ENCODE results near the gene ALPG. TPM values are rescaled to one million over a fixed set of nuclear protein-coding genes. Genes with fewer than 3 reads are reported as not detected.
A peak's percentile ranks its signal among the peaks of the same experiment; 100 is the strongest.
"Not testable (repeated sequence)": the region's sequence is repeated elsewhere in the genome, so short reads cannot be mapped to it uniquely, and the experiment has no call there.

The ALPG gene
- total and polyA plus RNA-seq, 5 experiments from 2014 or later, result not detected

DNA sequence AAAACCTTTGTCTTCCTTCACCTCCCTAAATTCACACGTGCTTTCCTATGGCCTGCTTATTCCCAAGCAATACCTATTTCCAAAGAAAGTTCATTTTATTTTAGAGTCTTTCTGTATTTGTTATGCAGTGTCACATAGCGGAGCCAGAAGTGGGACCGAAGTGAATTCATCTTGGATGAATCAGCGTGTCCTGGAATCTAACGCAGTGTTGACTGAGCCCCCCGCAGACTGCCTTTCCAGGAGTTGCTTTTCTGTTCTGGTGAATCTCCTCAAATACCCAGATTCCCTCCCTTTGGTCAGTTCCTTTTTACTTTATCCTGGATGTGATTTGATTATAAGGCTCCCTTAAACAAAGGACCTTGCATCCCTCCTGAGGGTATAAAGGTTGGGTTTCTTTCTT lies 17.3 kb upstream of the ALPG start:
- Mint-ChIP-seq H3K4me3 (no peak overlapping the region), H3K27me3 (peaks cover 19 to 53% (median 37%) of the 10 kb centered on the region in 5 donors), H3K36me3 (peaks cover 0 to 5% (median 0%) of the 10 kb centered on the region in 3 donors), H3K9me3 (no peaks in the 10 kb centered on the region), H3K27ac (no peak overlapping the region), H3K4me1 (peaks cover 0 to 18% (median 10%) of the 10 kb centered on the region in 4 donors)
- no peak for ATAC-seq
- POLR2A ChIA-PET, result no interaction called here
- no peak for DNase-seq

DNA sequence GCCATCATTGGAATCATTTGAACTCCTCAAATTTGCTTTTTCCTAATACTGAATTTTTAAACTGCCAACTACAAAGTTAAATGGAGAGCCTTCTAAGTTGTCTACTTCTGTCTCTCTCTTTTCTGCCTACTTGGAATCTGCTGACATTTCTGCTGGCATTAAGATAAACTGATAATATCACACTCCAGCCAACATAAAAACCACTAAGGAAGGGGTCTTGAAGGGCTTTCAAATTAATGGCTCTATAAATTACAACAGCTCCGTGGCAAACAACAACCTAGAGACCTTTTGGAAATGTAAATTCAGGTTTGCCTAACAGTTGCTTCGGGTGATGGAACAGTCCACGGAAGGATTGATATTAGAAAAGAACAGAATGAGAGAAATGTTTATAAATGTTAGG lies 16.0 kb upstream of the ALPG start:
- POLR2A ChIA-PET, result no interaction called here
- Mint-ChIP-seq H3K27ac (peak overlapping the region in 2 of 10 donors; percentile 1 to 63), H3K27me3 (peaks cover 17 to 40% (median 33%) of the 10 kb centered on the region in 5 donors), H3K9me3 (no peaks in the 10 kb centered on the region), H3K4me1 (peaks cover 0 to 11% (median 9%) of the 10 kb centered on the region in 4 donors), H3K4me3 (no peak overlapping the region), H3K36me3 (peaks cover 0 to 5% (median 0%) of the 10 kb centered on the region in 3 donors)
- no peak for DNase-seq
- ATAC-seq, result no peak

DNA sequence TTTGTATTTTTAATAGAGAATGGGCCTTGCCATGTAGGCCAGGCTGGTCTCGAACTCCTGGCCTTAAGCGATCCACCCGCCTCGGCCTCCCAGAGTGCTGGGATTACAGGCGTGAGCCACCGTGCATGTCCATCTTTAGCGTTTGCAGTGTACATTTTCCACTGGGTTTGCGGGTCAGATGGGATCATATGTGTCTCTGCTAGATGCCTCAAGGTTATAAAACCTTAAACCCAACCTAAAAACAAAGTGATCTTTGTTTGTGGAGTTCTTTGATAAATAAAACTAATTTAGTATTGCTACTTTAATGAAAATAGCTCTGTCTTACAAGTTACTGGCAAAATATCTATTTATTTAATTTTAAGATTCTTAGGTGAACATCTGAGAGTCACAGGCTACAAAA lies 13.1 kb upstream of the ALPG start:
- H3K27me3 Mint-ChIP-seq, result peaks cover 10 to 33% (median 25%) of the 10 kb centered on the region in 5 donors
- no peak overlapping the region for H3K27ac Mint-ChIP-seq
- POLR2A ChIA-PET, result no interaction called here
- no peak for ATAC-seq
- no peak for DNase-seq
- no peaks in the 10 kb centered on the region for H3K9me3 Mint-ChIP-seq
- H3K36me3 Mint-ChIP-seq, result peaks cover 0 to 5% (median 0%) of the 10 kb centered on the region in 3 donors
- H3K4me3 Mint-ChIP-seq, result no peak overlapping the region
- H3K4me1 Mint-ChIP-seq, result no peaks in the 10 kb centered on the region

GRCh38 chr2:232394431-232394830 lies 12.2 kb upstream of the ALPG start:
- H3K36me3 Mint-ChIP-seq, POLR2A ChIA-PET, H3K27ac Mint-ChIP-seq, H3K4me3 Mint-ChIP-seq, ATAC-seq, H3K4me1 Mint-ChIP-seq, DNase-seq, H3K9me3 Mint-ChIP-seq: not testable (repeated sequence)
- H3K27me3 Mint-ChIP-seq, result peaks cover 7 to 30% (median 21%) of the 10 kb centered on the region in 5 donors

DNA sequence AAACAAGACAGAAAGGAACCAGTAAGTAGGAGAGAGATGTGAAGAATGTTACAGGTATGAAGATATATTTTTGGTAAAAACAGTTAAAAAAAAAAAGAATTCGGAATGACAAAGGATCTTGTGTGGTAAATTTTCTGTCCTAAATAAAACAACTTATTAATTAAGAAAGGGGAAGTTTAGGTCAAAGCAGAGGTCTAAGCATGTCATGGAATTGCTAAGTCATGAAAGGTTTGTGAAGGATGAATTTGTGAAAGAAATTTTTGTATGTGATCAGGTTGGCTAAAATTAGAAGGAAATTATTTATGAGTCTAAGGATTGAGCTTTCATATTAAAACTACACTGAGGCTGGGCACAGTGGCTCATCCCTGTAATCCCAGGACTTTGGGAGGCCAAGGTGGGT lies 11.1 kb upstream of the ALPG start:
- POLR2A ChIA-PET, result no interaction called here
- DNase-seq, result no peak
- Mint-ChIP-seq H3K36me3 (no peaks in the 10 kb centered on the region), H3K9me3 (no peaks in the 10 kb centered on the region), H3K27ac (peak overlapping the region in 1 of 10 donors; percentile 44), H3K27me3 (peaks cover 3 to 25% (median 15%) of the 10 kb centered on the region in 5 donors), H3K4me3 (no peak overlapping the region), H3K4me1 (no peaks in the 10 kb centered on the region)
- ATAC-seq, result no peak

- ATAC-seq, result no peak
- Mint-ChIP-seq H3K4me3 (no peak overlapping the region), H3K27ac (no peak overlapping the region), H3K27me3 (peaks cover 3 to 21% (median 12%) of the 10 kb centered on the region in 5 donors), H3K9me3 (no peaks in the 10 kb centered on the region), H3K36me3 (no peaks in the 10 kb centered on the region), H3K4me1 (no peaks in the 10 kb centered on the region)
- no peak for DNase-seq
- POLR2A ChIA-PET, result interaction anchor here (0.7 kb wide), 1 partner anchor 197 kb away, joined by 4 read pairs; no protein-coding TSS in a partner anchor
These were observed 10.0 kb upstream of the ALPG start for GRCh38 chr2:232396683-232397082.

- H3K36me3 Mint-ChIP-seq, result no peaks in the 10 kb centered on the region
- no peaks in the 10 kb centered on the region for H3K9me3 Mint-ChIP-seq
- H3K4me3 Mint-ChIP-seq, result no peak overlapping the region
- peak overlapping the region in 1 of 10 donors; percentile 92 for H3K27ac Mint-ChIP-seq
- DNase-seq (no peak), ATAC-seq (no peak)
- POLR2A ChIA-PET, result no interaction called here
- peaks cover 0 to 18% (median 12%) of the 10 kb centered on the region in 5 donors for H3K27me3 Mint-ChIP-seq
- H3K4me1 Mint-ChIP-seq, result no peaks in the 10 kb centered on the region
These were observed 8.2 kb upstream of the ALPG start for GRCh38 chr2:232398293-232399034.

DNA sequence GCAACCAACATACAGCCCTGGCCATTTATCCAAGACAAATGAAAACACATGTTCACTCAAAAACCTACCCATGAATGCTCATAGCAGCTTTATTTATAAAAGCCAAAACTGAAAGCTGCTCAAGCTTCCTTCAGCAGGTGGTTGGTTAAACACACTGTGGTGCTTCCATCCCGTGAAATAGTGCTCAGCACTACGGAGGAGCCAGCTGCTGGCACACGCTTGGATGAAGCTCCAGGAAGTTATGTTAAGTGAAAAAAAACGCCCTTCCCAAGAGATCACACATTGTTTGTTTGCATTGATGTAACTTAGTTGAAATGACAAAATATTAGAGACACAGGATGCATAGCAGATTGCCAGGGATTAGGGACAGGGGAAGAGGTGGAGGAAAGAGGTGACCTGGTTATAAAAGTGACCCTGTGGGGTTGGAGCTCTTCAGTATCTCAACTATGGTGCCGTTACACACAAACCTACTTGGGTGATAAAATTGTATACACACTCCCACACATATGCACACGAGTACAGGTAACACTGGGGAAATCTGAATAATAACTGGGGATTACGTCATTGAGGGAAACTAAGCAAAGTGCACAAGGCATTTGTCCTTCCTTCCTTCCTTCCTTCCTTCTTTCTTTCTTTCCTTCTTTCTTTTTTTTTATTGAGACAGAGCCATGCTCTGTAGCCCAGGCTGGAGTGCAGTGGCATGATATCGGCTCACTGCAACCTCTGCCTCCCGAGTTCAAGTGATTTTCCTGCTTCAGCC lies 6.2 kb upstream of the ALPG start:
- DNase-seq, result no peak
- ATAC-seq, result no peak
- Mint-ChIP-seq H3K27ac (no peak overlapping the region), H3K9me3 (no peaks in the 10 kb centered on the region), H3K36me3 (no peaks in the 10 kb centered on the region), H3K4me1 (peaks cover 0 to 2% (median 0%) of the 10 kb centered on the region in 4 donors), H3K4me3 (no peak overlapping the region), H3K27me3 (peaks cover 0 to 20% (median 7%) of the 10 kb centered on the region in 5 donors)
- POLR2A ChIA-PET, result no interaction called here

GRCh38 chr2:232402518-232402917 lies 4.1 kb upstream of the ALPG start:
- ATAC-seq, result no peak
- POLR2A ChIA-PET, result no interaction called here
- no peak overlapping the region for H3K4me3 Mint-ChIP-seq
- peaks cover 0 to 13% (median 4%) of the 10 kb centered on the region in 5 donors for H3K27me3 Mint-ChIP-seq
- H3K9me3 Mint-ChIP-seq, result no peaks in the 10 kb centered on the region
- DNase-seq, result no peak
- peak overlapping the region in 1 of 10 donors; percentile 63 for H3K27ac Mint-ChIP-seq
- no peaks in the 10 kb centered on the region for H3K36me3 Mint-ChIP-seq
- peaks cover 0 to 2% (median 0%) of the 10 kb centered on the region in 4 donors for H3K4me1 Mint-ChIP-seq

GRCh38 chr2:232405943-232406510 lies 617 bp upstream of the ALPG start:
- Mint-ChIP-seq H3K27me3 (peaks cover 0 to 13% (median 6%) of the 10 kb centered on the region in 5 donors), H3K36me3 (no peaks in the 10 kb centered on the region), H3K27ac (no peak overlapping the region), H3K4me3 (no peak overlapping the region), H3K9me3 (no peaks in the 10 kb centered on the region), H3K4me1 (peaks cover 0 to 2% (median 0%) of the 10 kb centered on the region in 4 donors)
- ATAC-seq, result no peak
- POLR2A ChIA-PET, result no interaction called here
- no peak for DNase-seq

DNA sequence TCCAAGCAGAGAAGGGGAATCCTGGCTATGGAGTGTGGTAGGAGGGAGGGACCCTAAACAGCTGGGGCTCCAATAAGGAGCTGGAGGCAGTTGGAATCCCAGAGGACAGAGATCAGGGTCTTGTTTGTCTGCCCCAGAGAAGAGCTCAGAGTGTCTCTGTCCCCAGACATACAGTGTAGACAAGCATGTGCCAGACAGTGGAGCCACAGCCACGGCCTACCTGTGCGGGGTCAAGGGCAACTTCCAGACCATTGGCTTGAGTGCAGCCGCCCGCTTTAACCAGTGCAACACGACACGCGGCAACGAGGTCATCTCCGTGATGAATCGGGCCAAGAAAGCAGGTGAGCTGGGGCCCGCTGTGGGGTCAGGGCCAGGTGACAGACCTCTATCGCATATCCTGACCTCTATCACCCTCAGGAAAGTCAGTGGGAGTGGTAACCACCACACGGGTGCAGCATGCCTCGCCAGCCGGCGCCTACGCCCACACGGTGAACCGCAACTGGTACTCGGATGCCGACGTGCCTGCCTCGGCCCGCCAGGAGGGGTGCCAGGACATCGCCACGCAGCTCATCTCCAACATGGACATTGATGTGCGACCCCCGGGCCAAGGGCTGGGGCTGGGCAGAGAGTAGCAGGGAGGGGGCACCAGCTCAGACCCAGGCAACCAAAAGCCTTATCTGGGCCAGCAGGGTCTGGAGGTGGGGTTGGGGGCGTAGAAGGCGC lies 945 bp downstream of the ALPG start:
- H3K4me3 Mint-ChIP-seq, ATAC-seq, H3K4me1 Mint-ChIP-seq, H3K9me3 Mint-ChIP-seq, H3K27ac Mint-ChIP-seq, H3K36me3 Mint-ChIP-seq, DNase-seq, POLR2A ChIA-PET: not testable (repeated sequence)
- H3K27me3 Mint-ChIP-seq, result peaks cover 0 to 17% (median 6%) of the 10 kb centered on the region in 5 donors

DNA sequence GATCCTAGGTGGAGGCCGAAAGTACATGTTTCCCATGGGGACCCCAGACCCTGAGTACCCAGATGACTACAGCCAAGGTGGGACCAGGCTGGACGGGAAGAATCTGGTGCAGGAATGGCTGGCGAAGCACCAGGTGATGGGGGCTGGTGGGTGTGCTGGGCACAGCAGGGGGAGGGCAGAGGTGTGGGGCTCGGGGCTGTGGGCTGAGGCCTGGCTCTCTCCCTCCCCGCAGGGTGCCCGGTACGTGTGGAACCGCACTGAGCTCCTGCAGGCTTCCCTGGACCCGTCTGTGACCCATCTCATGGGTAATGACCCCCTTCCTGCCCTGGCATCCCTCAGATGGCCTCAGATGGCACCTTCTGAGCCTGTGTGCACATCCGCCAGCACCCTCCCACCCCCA lies 1.6 kb downstream of the ALPG start:
- POLR2A ChIA-PET, H3K4me3 Mint-ChIP-seq: not testable (repeated sequence)

More for the DNA sequence above, 1.6 kb downstream of the ALPG start:
- DNase-seq, H3K27ac Mint-ChIP-seq, ATAC-seq, H3K36me3 Mint-ChIP-seq, H3K9me3 Mint-ChIP-seq, H3K4me1 Mint-ChIP-seq: not testable (repeated sequence)
- peaks cover 0 to 17% (median 6%) of the 10 kb centered on the region in 5 donors for H3K27me3 Mint-ChIP-seq
